Raji (cell line): ENCODE measurements around the gene SASH1.

Experiments used
- POLR2A ChIP-seq: IDR thresholded peaks from 2 replicates; pipeline ENCODE4 v1.6.1; 2011; ENCODE audit warnings: low read depth, low read length, control low read depth; ENCODE audit not compliant: insufficient read depth

SASH1 gene

DNA sequence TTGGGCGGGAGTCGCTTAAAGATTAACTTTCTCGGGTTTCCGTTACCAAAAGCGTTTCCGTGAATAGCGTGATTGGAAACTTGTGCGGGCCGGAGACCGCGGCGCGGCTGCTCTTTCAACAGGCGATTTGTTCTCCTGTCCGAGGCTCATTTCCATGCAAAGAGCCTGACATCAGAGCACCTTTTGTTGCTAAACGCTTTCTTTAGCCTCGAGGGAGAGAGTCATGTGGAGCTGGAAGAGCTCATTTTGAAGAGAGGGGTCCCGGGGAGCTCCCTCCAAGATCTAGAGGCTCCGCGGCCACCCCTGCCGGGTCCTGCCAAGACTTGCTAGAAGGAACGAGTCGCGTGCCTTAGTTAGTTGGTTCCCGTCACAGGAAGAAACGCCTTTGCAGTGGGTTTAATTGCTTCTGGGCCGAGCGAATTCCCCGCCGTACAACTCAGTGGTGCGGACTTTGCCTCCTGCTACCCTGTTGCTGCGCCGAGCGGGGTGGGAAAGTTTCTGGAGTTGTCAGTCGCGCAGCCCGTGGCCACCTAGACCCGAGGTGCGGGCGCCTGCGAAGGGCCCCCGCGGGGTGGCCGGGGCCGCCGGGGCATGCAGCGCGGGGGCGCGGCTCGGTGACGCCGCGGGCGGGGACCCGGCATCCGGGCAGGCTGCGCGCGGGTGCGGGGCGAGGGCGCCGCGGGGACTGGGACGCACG, at the start of gene SASH1:
Gene SASH1 (plus strand): TSS at position 489 of the 697 bp plus-strand sequence. CDS start 230 bp downstream, outside the sequence.
- TF ChIP-seq POLR2A: no peak

DNA sequence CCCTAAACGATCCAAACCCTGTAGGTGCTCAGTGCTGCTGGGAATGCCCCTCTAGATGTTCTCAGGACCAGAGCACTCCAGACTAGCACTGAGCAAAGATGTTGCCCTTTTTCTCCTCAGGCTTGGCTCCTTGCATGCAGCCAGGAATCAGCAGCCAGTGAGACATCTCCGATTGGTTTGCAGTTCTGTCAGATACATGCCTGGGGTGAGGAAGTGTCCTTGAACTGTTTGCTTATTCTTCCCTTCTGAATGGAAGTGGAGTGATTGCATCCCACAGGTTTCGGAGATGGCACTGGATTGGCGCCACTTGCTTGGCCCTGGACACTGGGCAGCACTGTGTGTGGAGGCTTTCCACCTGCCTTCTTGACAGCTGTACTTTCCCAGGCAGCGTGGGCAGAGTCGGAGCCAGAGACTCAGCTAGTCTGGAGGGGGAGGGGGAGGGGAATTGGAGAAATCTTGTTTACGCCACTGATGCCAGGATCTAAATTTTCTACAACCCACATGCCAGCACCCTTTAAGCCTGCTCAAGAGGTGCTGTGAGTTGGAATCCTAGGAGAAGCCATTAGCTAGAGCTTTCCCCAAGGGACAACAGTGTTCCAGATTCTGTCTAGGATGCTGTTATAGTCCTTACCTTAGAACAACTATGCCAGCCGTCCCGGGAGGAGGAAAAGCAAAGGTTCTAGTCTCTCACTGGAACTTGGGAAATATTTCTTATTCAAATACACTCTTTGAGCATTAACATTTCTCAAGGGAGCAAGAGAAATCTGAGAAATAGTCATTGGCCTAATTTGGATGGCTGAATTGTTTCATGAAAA, 49.2 kb upstream of the SASH1 start:
- no peak for TF ChIP-seq POLR2A

DNA sequence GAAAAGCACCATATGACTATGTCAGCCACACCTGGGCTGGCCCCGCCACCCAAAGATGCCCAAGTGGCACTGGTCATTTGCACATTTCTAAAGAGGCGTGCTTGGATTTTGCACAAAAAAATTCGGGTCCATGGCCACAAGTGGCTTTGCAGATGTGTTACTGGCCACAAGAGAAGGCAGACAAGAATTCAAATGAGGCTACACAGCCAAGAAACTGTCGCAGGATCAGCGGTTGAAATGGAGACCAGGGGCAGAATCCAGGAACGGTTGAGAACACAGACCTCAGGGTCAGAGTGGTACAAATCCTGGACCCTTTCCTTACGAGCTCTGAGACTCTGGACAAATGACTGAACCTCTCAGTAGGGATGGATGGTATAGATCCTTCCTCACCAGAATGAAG, 48.6 kb upstream of the SASH1 start:
- no peak for TF ChIP-seq POLR2A

DNA sequence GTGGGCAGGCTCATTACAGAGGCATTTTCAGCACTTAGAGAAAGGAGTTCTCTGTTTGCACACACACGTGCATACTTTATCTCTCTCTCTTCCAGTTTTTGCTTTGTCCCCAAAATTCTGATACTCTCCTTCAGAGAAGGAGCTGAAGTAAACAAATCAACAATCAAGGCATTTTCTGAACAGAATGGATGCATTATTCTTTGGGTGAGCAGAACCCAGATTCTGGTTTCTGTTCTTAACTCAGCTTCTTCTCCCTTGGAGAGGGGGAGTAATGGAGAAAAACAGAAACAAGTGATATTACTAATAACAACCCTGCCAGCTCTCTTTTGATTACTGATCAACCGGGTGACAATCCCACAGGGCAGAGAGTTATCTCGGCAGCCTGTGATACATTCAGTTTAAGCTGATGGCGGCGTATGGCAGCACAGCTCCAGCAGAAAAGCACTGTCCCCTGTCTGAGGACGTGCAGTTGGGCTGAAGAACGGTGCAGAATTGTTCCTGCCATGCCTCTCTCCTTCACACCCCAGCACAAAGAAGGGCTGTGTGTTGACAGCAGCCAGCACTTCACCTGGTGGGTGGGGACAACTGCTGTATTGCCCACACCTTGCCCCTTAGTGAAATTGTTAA, 47.3 kb upstream of the SASH1 start:
- TF ChIP-seq POLR2A: no peak

DNA sequence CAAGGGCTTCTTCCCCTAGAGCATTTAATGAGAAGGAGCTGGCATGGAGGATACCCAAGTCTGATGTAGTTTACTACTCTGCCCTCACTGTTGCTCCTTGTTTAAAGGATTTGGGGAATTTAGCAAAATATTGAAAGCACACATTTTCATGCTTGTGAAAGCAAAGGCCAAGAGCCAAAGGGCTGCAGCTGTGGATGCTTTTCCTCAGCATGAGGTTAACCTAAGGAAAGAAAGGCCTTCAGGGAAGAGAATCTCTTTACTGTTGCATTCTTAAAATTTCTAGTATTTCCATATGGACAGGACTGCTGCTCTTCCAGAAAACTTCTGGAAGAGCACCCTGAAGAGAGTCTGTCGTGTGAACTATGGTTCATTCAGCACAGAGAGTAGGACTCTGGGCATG, 45.9 kb upstream of the SASH1 start:
- no peak for TF ChIP-seq POLR2A

DNA sequence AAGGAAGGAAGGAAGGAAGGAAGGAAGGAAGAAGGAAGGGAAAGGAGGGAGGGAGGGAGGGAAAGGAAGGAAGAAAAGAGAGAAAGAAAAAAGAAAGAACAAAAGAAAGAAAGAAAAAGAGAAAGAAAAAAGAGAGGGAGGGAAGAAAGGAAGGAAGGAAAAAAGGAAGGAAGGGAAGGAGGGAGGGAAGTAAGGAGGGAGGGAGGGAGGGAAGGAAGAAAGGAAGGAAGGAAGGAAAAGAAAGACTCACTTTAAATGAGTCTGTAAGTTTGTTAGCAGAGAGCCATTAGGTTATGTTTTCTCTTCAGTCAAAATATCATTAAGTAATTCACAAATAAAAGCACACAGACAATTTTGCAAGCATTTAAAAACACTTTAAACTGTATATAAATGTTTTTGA, 44.0 kb upstream of the SASH1 start:
- TF ChIP-seq POLR2A: no peak

DNA sequence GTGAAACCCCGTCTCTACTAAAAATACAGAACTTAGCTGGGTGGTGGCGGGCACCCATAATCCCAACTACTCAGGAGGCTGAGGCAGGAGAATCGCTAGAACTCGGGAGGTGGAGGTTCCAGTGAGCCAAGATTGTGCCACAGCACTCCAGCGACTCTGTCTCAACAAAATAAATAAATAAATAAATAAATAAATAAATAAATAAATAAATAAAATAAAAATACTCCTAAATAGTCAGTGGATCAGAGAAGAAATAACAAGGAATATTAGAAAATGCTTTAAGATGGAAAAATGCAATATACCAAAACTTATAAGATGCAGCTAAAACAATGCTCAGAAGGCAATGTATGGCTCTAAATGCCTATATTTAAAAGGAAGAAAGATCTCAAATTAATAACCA, 39.0 kb upstream of the SASH1 start:
- no peak for TF ChIP-seq POLR2A

DNA sequence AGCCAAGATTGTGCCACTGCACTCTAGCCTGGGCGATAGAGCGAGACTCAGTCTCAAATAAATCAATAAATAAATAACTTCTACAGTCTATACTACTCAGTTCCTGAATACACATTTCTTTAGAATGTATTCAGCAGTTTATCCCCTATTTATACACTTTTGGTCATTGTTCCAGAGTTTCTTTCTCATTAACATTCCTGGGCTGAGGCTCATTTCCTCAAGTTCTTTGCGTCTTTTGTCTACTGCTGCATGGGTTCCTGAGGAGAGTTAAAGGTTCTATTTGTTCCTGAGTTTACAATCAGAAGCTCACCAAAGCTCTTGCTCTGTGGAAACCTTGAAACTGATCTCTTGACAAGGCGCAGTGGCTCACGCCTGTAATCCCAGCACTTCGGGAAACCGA, 37.7 kb upstream of the SASH1 start:
- no peak for TF ChIP-seq POLR2A

DNA sequence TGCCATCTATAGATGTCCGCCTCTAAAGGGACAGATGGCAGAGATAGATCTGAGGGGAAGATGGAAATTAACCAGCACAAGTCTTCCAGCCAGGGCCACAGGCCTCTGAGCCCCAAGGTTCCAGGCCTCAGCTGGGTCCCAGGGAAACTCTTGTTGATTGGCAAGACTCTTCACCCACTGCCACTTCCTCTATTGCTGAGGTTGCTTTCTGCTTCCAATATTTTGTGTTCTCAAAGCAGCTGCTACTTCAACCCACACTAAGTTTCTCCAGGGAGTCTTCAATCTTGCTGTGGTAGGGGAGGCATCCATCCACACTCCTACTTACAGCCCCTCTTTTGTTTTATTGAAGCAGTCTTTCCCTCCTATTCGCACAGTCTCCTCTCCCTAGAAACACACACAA, 36.4 kb upstream of the SASH1 start:
- no peak for TF ChIP-seq POLR2A

DNA sequence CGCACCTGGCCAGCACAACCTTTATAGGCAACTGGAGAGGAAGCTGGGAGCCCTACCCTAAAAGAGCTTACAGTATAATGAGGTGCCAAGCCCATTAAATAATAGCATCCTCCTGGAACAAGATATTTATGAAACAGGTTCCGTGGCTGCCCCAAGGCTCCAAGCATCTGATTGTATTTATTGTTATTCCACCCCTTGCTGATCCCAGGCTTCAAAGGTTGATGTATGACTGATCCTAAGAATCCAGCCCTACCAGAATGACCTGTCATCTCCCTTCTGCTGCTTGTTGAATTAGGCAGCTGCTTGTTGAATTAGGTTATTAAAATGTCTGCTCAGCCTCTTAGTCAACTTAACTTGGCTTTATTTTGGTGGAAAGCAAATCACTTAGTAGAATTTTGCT, 35.2 kb upstream of the SASH1 start:
- TF ChIP-seq POLR2A: no peak

DNA sequence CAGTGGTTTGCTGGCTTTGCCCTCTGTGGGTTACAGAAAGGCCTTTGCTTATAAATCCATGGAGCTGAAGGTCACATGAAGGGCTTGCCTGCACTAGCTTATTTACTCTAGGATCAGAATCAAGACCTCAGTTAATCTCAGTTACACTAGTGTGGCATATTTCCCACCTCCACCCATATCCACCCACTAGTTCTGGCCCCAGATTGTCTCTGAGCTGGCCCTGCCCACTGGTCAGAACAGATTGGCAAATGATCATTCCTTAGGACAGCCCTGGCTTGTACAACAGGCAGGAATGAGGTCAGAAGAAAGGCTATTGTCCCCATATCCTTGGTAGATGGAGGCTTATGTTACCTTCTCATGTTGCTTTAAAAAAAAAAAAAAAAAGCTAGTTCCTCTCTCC, 33.3 kb upstream of the SASH1 start:
- no peak for TF ChIP-seq POLR2A

DNA sequence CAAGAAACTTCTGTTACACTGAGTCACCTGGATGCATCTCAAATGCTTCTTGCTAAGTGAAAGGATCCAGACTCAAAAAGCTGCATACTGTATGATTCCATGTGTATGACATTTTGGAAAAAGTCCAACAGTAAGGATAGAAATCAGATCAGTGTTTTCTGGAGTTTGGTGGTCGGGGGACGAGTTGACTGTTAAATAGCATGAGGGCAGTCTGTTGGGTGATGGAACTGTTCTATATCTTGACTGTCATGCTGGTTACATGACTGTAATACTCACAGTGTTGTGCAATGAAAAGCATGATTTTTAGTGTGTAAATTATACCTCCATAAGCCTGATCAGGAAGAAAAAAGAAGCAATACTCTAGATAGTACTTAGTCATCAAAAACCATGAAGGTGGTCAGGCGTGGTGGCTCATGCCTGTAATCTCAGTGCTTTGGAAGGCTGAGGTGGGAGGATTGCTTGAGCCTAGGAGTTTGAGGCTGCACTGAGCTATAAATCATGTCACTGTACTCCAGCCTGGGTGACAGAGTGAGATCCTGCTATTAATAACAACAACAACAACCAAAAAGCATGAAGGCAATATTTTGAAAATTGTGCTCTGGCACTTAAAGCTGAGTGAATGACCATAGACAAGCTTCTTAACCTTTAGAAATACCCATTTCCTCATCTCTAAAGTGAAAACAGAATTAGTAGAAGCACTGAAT, 30.5 kb upstream of the SASH1 start:
- no peak for TF ChIP-seq POLR2A

DNA sequence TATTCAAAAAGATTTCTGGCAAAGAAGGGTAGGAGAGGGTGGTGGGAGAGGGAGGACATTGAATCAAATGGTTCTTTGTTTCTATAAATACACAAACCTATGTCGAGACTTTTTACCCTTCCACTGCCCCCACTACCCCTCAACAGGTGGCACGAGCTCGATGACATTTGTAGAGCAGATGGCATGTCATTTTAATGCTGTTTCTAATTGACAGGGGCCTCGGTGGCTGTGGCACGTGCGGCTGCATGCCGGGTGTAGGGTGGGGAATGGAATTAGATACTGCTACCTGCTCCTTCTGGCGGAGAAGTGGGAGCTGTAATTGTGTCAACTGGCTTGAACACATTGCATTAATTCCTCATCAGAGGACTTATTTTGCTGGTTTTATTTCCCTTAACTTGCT, 29.1 kb upstream of the SASH1 start:
- TF ChIP-seq POLR2A: no peak

DNA sequence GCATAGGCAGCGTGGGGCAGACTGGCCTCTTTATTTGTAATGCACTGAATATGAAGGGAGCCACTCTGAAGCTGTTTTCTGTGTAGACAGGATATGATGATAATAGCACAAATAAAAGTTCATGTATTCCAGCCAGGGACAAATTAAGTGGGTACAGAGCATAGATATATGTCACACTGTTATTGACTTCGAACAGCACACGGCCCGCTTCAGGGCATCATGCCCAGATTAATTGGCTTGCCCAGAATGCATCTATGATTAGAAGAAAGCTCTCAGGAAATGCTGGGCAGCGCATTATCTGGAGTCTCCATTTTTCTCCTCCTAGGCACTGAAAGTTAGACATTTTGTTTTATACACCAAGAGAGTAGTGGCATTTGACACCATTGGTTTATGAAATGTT, 26.3 kb upstream of the SASH1 start:
- TF ChIP-seq POLR2A: no peak

DNA sequence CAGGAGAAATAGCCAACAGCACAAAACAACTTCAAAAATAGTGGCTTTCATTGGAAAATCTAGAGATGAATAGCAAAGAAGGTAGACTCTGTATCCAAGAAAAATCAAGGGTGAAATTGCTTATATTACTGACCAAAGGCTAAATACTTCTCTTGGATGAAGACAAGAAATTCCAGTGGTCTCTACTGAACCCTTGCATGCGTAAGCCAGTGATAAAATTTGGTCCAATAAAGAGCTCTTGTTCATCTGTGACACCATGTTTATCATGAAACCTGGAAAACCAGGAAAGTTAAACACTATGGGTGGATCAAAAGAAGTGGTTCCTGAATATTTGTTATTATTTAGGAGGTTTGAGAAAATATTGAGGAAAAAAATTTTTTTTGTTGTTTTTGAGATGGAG, 25.6 kb upstream of the SASH1 start:
- TF ChIP-seq POLR2A: no peak

DNA sequence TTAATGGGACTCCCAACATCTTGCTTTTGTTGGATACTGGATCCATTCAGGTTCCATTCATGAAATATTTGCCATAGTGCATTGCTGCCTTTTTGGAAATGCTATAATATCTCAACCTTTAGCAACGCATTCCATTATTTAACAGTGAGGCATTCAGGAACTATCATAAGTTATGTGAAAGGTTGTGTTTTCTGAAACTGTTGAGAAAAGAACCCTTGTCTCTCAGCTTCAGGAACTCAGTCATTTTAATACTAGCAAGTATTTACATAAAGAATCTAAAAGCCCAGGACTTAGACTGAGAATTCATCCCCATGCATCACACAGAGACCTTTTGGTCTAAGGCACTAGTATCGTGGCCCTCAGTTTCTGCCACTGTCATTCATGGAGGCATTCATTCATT, 24.9 kb upstream of the SASH1 start:
- no peak for TF ChIP-seq POLR2A

DNA sequence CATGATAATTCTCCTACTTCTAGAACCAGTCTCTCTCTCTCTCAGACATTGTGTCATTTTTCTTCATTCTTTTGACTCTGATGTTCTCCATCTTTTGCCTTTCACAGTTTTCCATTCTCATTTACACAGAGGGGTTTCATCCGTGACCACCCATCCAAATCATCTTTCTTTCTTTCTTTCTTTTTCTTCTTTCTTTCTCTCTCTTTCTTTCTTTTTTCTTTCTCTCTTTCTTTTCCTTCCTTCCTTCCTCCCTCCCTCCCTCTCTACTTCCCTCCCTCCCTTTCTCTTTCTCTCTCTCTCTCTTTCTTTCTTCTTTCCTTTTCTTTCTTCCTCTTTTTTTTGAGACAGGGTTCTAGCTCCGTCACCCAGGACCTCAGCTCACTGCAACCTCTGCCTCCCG, 19.9 kb upstream of the SASH1 start:
- no peak for TF ChIP-seq POLR2A
